Activated CD4-positive, alpha-beta T cell treated with anti-CD3 and anti-CD28 coated beads for 48 hours (primary cell): ENCODE data around the gene FPR3.
"Not testable (repeated sequence)": the region's sequence is repeated elsewhere in the genome, so short reads cannot be mapped to it uniquely, and the experiment has no call there.

Source experiments
- DNase-seq: peaks from one replicate; pipeline ENCODE4 v3.0.0-alpha.2; 2020

FPR3 gene

GRCh38 chr19:51784922-51785690, 9.9 kb upstream of the FPR3 start:
- DNase-seq, result peak; percentile 74

DNA sequence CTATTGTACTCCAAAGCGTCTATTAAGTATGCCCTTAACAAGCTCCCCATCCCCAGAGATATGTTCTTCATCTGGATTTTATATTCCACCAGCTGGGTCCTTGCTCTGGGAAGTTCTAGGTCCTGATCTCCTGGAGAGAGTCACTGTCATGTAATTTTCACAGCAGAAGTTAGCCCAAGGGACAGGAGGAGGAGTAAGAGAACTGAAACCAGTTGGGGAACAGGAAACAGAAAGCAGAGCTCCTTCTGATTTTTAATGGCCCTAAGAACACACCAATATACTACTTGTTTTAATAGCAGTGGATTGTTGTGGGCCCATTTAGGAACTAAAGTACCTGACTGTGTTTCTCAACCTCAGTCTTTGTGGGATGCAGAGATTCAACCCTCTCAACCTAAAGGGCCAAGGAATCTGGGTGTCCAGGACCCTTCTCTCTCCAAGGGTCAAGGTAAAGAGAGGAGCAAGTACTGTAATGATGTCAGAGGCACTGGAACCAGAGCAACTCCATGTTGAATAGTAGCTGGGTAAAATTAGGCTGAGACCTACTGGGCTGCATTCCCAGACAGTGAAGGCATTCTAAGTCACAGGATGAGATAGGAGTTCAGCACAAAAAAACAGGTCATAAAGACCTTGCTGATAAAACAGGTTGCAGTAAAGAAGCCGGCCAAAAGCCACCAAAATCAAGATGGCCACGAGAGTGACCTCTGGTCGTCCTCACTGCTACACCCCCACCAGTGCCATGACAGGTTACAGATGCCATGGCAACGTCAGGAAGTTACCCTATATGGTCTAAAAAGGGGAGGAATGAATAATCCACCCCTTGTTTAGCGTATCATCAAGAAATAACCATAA, 8.1 kb upstream of the FPR3 start:
- DNase-seq, result no peak

GRCh38 chr19:51788029-51788428, 6.9 kb upstream of the FPR3 start:
- no peak for DNase-seq

DNA sequence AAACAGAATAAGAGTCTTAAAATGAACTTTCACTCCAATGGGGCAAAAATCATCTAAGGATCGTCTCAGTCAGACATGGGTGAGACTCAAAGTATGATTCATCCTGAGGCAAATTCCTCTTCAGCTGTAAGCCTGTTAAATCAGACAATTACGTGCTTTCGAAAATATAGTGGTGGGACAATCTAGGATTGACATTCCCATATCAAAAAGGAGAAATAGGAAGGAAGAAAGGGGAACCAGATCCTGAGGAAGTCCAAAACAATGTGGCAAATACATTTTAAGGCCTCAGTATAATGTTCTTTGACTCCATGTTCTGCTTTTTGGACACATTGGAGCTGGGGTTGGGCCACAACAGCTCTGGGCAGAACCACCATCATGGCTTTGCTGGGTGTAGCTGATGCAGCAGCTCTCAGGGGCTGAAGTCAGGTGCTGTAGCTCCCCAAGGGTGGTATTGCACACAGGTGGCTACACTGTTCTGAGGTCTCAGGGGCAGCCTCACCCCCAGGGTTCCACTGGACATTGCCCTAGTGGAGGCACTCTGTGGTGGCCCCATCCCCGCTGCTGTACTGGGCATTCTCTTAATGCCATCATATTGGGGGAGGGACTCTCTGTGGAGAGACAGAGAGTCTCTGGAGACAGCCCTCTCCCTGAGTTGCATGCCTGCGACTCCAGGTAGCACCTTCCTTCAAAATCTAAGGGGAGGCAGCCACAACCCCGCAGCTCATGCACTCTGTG, 5.7 kb upstream of the FPR3 start:
- DNase-seq, result no peak

GRCh38 chr19:51792932-51793331, 2.0 kb upstream of the FPR3 start:
- DNase-seq, result no peak

DNA sequence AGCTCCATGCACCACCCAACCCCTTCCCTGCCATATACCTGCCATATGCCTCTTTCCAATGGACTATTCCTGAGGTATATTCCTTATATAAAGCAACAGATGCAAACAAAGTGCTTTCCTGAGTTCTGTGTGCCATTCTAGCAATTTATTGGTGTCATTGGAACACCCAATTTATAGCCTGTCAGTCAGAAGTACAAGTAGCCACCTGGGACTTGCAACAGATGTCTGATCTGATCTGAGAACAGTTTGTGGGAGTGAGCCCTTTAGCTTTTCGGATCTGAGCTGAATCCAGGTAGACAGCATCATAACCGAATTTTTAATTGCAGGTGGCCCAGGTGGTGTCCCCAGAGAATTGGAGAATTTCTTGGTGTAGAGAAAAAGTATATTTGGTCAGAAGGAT, 963 bp upstream of the FPR3 start:
- no peak for DNase-seq

DNA sequence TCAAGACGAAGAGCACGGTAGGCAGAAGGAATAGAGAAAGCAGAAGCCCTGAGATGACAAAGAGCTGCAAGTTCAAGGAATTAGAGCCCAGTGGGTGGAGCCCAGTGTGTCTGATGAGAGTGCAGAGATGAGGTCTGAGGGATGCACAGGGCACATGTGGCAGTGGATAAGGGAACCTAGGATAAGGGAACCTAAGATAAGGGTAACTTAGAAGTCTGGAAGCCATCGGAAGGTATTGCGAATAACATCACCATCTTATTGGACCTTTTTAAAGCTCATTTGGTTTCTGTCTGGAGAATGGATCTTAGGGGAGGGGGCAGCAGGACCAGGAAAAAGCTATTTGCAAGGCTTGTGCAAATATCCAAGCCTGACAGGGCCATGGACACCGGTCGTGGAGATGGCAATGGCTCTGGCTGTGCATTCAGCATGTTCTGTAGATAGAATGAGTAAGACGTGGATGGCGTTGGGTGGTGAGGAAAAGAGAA, 1.3 kb downstream of the FPR3 start:
- no peak for DNase-seq

DNA sequence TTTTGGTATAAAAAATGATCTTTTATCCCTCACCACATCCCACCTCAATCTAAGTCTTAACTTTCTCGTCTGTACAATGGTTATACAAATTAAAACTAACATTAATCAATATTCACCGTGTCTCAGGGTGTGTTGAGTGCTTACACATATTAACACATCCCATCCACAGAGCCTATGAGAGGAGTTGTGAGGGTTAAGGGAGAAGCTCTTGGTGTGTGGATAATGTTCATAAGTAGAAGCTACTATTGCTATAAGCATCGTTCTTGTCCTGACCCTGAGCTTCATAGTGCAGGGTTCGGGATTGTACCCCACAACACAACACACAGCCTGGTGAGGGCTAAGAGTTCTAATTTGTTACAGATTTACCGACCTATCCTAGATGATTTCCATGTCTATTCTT, 2.5 kb downstream of the FPR3 start:
- no peak for DNase-seq

- DNase-seq, result no peak
Measured at GRCh38 chr19:51798062-51798461, 3.1 kb downstream of the FPR3 start.

GRCh38 chr19:51799034-51799773, 4.2 kb downstream of the FPR3 start:
- DNase-seq, result no peak

DNA sequence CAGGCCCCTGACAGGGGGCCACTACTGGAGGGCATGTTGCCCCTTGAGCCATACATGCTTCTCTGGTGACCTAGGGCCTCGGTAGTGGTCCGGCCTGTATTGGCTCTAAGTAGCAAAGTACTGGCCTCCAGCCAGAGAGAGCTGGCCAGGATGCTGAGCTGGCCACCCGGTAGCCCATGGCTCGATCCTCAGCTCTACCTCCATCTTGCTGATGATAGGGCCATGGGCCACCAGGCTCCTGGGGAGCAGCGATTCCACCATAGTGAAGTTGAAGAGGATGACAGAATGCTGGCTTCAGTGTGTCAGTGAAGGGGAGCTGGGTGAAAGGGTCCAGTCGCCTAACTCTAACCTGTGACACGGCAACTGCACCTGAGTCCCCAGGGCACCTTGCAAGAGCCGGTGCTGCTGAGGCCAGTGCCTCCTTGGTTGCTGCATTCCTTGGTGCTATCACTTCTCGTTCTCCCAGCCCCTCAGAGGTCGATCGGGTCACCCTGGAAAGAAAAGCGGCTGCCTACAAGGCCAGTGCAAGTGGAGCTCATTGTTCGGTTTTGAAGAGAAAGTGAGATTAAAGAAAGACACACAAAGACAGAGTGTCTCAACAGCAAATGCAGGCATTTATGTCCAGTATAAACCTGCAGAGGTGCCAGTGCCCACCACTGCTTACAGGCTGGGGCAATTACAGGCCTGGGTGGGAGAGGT, 5.0 kb downstream of the FPR3 start:
- DNase-seq, result no peak

- DNase-seq, result no peak
Measured at GRCh38 chr19:51800473-51801244, 5.7 kb downstream of the FPR3 start.

GRCh38 chr19:51802775-51803174, 7.8 kb downstream of the FPR3 start:
- no peak for DNase-seq

- no peak for DNase-seq
Measured at GRCh38 chr19:51803519-51803918, 8.6 kb downstream of the FPR3 start.

DNA sequence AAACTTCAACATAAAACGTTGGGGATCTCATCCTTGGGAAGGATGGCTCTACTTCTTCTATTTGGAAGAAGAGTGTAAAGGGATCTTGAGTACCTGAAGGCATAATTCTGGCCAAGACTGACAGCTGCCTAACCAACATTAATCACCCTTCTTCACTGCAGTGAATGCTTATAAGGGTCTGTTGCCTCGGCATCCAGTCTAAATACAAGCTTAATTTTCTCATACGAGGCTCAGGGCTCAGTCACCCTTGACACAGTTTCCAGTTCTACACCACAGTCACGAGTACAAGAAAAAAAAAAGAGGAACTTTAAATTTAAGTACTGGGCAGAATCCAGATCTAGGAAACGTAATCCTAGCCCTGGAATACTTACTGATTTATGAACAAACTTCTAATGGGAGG, 9.0 kb downstream of the FPR3 start:
- DNase-seq, result no peak

- not testable (repeated sequence) for DNase-seq
Measured at GRCh38 chr19:51804789-51805188, 9.8 kb downstream of the FPR3 start.

DNA sequence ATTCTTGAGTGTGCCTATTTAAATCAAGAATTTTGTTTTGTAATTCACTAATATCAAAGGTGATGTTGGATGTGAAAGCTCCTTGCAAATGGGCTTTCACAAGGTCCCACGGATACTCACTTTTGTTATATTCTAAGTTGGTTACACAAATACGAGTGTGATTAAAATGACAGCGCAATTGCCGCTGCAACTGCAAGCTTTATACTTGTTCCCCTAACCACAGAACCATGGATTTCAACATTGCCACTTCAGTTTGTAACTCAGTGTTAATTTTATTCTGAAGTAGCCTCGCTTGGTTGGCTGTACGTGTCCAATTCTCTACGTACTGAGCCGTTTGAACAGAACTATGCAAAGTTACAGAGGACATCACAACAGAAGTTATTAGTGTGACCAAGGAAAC, 10.4 kb downstream of the FPR3 start:
- not testable (repeated sequence) for DNase-seq

DNA sequence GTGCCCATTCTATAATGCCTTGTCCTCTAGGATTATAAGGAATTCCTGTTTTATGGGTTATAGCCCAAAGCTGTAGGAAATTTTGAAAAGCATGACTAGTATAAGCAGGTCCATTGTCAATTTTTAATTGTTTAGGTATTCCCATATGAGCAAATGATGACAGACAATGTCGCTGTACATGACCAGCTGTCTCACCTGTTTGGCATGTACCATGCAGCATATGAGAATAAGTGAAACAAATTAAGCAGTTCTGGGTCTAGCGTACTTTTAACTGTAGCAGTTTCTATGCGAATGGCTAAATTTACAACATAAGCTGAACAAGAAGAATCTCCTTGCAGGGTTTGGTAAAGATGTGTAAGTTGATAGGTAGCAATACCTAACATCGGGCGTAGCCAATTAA, 11.6 kb downstream of the FPR3 start:
- not testable (repeated sequence) for DNase-seq

- DNase-seq, result no peak
Measured at GRCh38 chr19:51807111-51807701, 12.2 kb downstream of the FPR3 start.

DNA sequence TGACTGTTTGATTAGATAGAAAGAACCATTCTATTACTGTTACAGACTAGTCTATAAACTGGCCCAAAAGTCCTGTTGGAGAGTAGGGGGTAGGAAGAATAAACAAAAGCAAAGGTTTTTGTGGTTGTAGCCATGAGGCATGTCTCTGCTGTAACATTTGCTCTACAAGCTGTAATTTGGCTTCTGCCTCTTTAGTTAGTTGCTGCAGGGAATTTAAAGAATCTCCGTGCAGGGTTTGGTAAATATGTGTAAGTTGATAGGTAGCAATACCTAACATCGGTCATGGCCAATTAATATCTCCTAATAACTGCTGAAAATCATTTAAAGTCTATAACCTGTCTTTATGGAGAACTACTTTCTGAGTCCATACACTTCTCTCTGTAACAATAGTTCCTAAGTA, 13.0 kb downstream of the FPR3 start:
- no peak for DNase-seq
